K562 (cell line): Measurements from ENCODE around the gene ZMIZ1. TPM values are rescaled to one million over a fixed set of nuclear protein-coding genes. Genes with fewer than 3 reads are reported as not detected.

Experiments used
- BCL6 ChIP-seq: fragments of 250-450 bp; sonication (Bioruptor Pico); IDR thresholded peaks from 2 replicates; pipeline ENCODE4 v1.4.0; 2020
- BRCA1 ChIP-seq, 2 experiments: fragments of 450-650 bp in 1 of 2; sonication (generic) in 1 of 2; formaldehyde crosslinking in 1 of 2; IDR thresholded peaks; 2 replicates each; pipeline versions ENCODE4 v1.5.0 to v1.6.1; 2017 to 2020; ENCODE audit warnings: mild to moderate bottlenecking in 1 of 2, missing genetic modification reagents in 1 of 2
- CBX3 ChIP-seq, 2 experiments: IDR thresholded peaks; 1 replicate in 1 of 2; 2 replicates in 1 of 2; pipeline ENCODE4 v1.6.1; 2012; ENCODE audit warnings: inconsistent platforms in 2 of 2, low read length in 2 of 2, borderline replicate concordance in 1 of 2, control low read depth in 1 of 2
- CBX5 ChIP-seq: IDR thresholded peaks from 2 replicates; pipeline ENCODE4 v1.6.1; 2014; ENCODE audit warnings: low read depth, borderline replicate concordance
- CEBPB ChIP-seq: fragments of 450-650 bp; IDR thresholded peaks from 2 replicates; pipeline ENCODE4 v1.6.1; 2016; ENCODE audit warnings: missing genetic modification characterization, missing compliant biosample characterization
- ESRRA ChIP-seq: fragments of 450-650 bp; IDR thresholded peaks from 2 replicates; pipeline ENCODE4 v1.6.1; 2014; ENCODE audit warnings: low read depth, mild to moderate bottlenecking, moderate library complexity, borderline replicate concordance
- GATA2 ChIP-seq: sonication (generic); formaldehyde crosslinking; IDR thresholded peaks from 2 replicates; pipeline ENCODE4 v1.4.0; 2020; ENCODE audit warnings: mild to moderate bottlenecking, missing genetic modification reagents
- GATAD2A ChIP-seq: fragments of 450-650 bp; IDR thresholded peaks from 2 replicates; pipeline ENCODE4 v1.6.1; 2017
- HDAC1 ChIP-seq, 2 experiments: fragments of 450-650 bp; IDR thresholded peaks; 2 replicates each; pipeline ENCODE4 v1.6.1; 2016 to 2017; ENCODE audit warnings: inconsistent platforms in 1 of 2, mild to moderate bottlenecking in 1 of 2, moderate library complexity in 1 of 2
- LCOR ChIP-seq: sonication (generic); formaldehyde crosslinking; IDR thresholded peaks from 2 replicates; pipeline ENCODE4 v1.8.0; 2022; ENCODE audit warnings: mild to moderate bottlenecking, missing genetic modification reagents
- MTF1 ChIP-seq: fragments of 250-450 bp; sonication (Bioruptor Pico); IDR thresholded peaks from 2 replicates; pipeline ENCODE4 v1.9.0; 2021; ENCODE audit warnings: moderate library complexity, mild to moderate bottlenecking, inconsistent platforms, borderline replicate concordance
- RFX7 ChIP-seq: fragments of 250-450 bp; sonication (Bioruptor Pico); IDR thresholded peaks from 2 replicates; pipeline ENCODE4 v1.5.1; 2021; ENCODE audit warnings: mild to moderate bottlenecking
- SMARCA4 ChIP-seq: fragments of 450-650 bp; IDR thresholded peaks from 2 replicates; pipeline ENCODE4 v1.6.1; 2016
- TAF1 ChIP-seq: IDR thresholded peaks from 2 replicates; pipeline ENCODE4 v1.6.1; 2011; ENCODE audit warnings: mild to moderate bottlenecking, low read length, moderate library complexity; ENCODE audit not compliant: insufficient read depth, control insufficient read depth, severe bottlenecking; ENCODE audit errors: extremely low read depth
- ZNF140 ChIP-seq: fragments of 250-450 bp; sonication (Bioruptor Pico); IDR thresholded peaks from 2 replicates; pipeline ENCODE4 v1.8.0; 2021; ENCODE audit warnings: moderate library complexity, mild to moderate bottlenecking, inconsistent platforms
- ZNF384 ChIP-seq: IDR thresholded peaks from 2 replicates; pipeline ENCODE4 v1.6.1; 2012; ENCODE audit warnings: low read depth, low read length, improper control_type of control experiment
- ZNF644 ChIP-seq: fragments of 200-800 bp; sonication (Bioruptor generic); IDR thresholded peaks from 2 replicates; pipeline ENCODE4 v1.6.1; 2016; ENCODE audit warnings: low read depth, missing genetic modification characterization, missing compliant biosample characterization
- polyA plus RNA-seq, 8 experiments: library from polyadenylated mRNA; depleted of rRNA in 4 of 8; stranded (reverse) in 5 of 8; unstranded in 3 of 8; fragments of >200 nt; fragmentation: Nextera tagmentation in 2 of 8; fragmentation: Illumina TruSeq in 1 of 8; extraction: Ambion mirVana in 2 of 8; extraction: Trizol in 1 of 8; gene quantifications; 2 replicates each; pipeline versions ENCODE4 v1.2.1 to v1.2.3, GENCODE V29; 2011 to 2014; ENCODE audit warnings: inconsistent platforms in 1 of 8, missing spikeins in 1 of 8
- total RNA-seq, 7 experiments: library from RNA; depleted of rRNA in 6 of 7; stranded (reverse); fragments of >200 nt in 6 of 7; fragmentation: Illumina TruSeq in 2 of 7; extraction: Trizol in 2 of 7; gene quantifications; 2 replicates each; pipeline versions ENCODE4 v1.2.1 to v1.2.3, GENCODE V29; 2011 to 2021; ENCODE audit warnings: low replicate concordance in 1 of 7
- TF ChIP-seq, protein P1 (sequence below): fragments of 450-650 bp; IDR thresholded peaks from 2 replicates; pipeline ENCODE4 v1.6.1; 2018; ENCODE audit not compliant: partially characterized antibody
- TF ChIP-seq, protein P2 (sequence below): fragments of 450-650 bp; IDR thresholded peaks from 2 replicates; pipeline ENCODE4 v1.6.1; 2018; ENCODE audit warnings: mild to moderate bottlenecking, low read depth; ENCODE audit not compliant: partially characterized antibody
- TF ChIP-seq, protein P3 (sequence below): fragments of 150-350 bp; conservative IDR thresholded peaks from 2 replicates; pipeline ENCODE4 v1.6.1; 2014; ENCODE audit warnings: low read length
- TF ChIP-seq, protein P4 (sequence below): fragments of 450-650 bp; formaldehyde crosslinking; IDR thresholded peaks from 2 replicates; pipeline ENCODE4 v1.4.0; 2020; ENCODE audit warnings: mild to moderate bottlenecking, moderate library complexity

Gene ZMIZ1
- total and polyA plus RNA-seq, 9 of the 15 experiments (the other 6 are each of a cell fraction or from before 2014, with no cell fraction given): 1.0 to 37.3 (median 4.3) TPM

DNA sequence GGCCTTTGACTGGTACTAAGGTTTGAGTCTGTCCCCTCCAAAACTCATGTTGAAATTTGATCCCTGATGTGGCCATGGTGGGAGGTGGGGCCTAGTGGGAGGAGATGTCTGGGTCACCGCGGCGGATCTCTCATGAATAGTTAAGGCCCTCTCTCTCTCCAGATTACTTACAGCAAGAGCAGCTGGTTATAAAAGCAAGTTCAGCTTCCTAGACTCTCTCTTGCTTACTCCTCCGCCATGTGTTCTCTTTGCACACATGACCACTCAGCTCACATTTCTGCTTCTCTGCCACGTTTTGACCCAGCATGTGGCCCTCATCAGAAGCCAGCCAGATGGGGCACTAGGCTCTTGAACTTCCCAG lies 29.9 kb upstream of the ZMIZ1 start (continued):
- TF ChIP-seq, protein P1, sequence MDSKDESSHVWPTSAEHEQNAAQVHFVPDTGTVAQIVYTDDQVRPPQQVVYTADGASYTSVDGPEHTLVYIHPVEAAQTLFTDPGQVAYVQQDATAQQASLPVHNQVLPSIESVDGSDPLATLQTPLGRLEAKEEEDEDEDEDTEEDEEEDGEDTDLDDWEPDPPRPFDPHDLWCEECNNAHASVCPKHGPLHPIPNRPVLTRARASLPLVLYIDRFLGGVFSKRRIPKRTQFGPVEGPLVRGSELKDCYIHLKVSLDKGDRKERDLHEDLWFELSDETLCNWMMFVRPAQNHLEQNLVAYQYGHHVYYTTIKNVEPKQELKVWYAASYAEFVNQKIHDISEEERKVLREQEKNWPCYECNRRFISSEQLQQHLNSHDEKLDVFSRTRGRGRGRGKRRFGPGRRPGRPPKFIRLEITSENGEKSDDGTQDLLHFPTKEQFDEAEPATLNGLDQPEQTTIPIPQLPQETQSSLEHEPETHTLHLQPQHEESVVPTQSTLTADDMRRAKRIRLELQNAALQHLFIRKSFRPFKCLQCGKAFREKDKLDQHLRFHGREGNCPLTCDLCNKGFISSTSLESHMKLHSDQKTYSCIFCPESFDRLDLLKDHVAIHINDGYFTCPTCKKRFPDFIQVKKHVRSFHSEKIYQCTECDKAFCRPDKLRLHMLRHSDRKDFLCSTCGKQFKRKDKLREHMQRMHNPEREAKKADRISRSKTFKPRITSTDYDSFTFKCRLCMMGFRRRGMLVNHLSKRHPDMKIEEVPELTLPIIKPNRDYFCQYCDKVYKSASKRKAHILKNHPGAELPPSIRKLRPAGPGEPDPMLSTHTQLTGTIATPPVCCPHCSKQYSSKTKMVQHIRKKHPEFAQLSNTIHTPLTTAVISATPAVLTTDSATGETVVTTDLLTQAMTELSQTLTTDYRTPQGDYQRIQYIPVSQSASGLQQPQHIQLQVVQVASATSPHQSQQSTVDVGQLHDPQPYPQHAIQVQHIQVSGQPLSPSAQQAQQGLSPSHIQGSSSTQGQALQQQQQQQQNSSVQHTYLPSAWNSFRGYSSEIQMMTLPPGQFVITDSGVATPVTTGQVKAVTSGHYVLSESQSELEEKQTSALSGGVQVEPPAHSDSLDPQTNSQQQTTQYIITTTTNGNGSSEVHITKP: peak; percentile 40
- TF ChIP-seq ESRRA (no peak), SMARCA4 (peak; percentile 34; the same call in 1 of the 2 replicates), LCOR (CRISPR knock-in tag) (no peak), TAF1 (peak; percentile 44), MTF1 (CRISPR knock-in tag) (no peak), GATA2 (no peak), HDAC1 (IDR thresholded peaks at IDR 0.05) (no peak), GATAD2A (no peak), RFX7 (CRISPR knock-in tag) (no peak), BCL6 (no peak), CBX5 (no peak), ZNF384 (no peak), BRCA1 (IDR thresholded peaks at IDR 0.05) (no peak), BRCA1 (CRISPR knock-in tag; IDR thresholded peaks at IDR 0.05) (no peak), CBX3 (IDR thresholded peaks at IDR 0.05; ENCODE audit: borderline replicate concordance in 1 of 2, low read length in 2 of 2) (peak in 1 of 2 experiments; percentile 33; a peak in 1 of 3 replicates), CEBPB (tag) (peak; percentile 44; the same call in 1 of the 2 replicates), ZNF140 (CRISPR knock-in tag) (no peak), ZNF644 (tag) (no peak)
- TF ChIP-seq, protein P2, sequence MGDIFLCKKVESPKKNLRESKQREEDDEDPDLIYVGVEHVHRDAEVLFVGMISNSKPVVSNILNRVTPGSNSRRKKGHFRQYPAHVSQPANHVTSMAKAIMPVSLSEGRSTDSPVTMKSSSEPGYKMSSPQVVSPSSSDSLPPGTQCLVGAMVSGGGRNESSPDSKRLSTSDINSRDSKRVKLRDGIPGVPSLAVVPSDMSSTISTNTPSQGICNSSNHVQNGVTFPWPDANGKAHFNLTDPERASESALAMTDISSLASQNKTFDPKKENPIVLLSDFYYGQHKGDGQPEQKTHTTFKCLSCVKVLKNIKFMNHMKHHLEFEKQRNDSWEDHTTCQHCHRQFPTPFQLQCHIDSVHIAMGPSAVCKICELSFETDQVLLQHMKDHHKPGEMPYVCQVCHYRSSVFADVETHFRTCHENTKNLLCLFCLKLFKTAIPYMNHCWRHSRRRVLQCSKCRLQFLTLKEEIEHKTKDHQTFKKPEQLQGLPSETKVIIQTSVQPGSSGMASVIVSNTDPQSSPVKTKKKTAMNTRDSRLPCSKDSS: no peak
- TF ChIP-seq, protein P3, sequence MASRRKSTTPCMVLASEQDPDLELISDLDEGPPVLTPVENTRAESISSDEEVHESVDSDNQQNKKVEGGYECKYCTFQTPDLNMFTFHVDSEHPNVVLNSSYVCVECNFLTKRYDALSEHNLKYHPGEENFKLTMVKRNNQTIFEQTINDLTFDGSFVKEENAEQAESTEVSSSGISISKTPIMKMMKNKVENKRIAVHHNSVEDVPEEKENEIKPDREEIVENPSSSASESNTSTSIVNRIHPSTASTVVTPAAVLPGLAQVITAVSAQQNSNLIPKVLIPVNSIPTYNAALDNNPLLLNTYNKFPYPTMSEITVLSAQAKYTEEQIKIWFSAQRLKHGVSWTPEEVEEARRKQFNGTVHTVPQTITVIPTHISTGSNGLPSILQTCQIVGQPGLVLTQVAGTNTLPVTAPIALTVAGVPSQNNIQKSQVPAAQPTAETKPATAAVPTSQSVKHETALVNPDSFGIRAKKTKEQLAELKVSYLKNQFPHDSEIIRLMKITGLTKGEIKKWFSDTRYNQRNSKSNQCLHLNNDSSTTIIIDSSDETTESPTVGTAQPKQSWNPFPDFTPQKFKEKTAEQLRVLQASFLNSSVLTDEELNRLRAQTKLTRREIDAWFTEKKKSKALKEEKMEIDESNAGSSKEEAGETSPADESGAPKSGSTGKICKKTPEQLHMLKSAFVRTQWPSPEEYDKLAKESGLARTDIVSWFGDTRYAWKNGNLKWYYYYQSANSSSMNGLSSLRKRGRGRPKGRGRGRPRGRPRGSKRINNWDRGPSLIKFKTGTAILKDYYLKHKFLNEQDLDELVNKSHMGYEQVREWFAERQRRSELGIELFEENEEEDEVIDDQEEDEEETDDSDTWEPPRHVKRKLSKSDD: no peak
- TF ChIP-seq, protein P4, sequence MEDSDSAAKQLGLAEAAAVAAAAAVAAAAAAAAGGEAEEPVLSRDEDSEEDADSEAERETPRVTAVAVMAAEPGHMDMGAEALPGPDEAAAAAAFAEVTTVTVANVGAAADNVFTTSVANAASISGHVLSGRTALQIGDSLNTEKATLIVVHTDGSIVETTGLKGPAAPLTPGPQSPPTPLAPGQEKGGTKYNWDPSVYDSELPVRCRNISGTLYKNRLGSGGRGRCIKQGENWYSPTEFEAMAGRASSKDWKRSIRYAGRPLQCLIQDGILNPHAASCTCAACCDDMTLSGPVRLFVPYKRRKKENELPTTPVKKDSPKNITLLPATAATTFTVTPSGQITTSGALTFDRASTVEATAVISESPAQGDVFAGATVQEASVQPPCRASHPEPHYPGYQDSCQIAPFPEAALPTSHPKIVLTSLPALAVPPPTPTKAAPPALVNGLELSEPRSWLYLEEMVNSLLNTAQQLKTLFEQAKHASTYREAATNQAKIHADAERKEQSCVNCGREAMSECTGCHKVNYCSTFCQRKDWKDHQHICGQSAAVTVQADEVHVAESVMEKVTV (CRISPR knock-in tag): no peak
